Measurements from ENCODE around the gene IRF9.

Gene IRF9

DNA sequence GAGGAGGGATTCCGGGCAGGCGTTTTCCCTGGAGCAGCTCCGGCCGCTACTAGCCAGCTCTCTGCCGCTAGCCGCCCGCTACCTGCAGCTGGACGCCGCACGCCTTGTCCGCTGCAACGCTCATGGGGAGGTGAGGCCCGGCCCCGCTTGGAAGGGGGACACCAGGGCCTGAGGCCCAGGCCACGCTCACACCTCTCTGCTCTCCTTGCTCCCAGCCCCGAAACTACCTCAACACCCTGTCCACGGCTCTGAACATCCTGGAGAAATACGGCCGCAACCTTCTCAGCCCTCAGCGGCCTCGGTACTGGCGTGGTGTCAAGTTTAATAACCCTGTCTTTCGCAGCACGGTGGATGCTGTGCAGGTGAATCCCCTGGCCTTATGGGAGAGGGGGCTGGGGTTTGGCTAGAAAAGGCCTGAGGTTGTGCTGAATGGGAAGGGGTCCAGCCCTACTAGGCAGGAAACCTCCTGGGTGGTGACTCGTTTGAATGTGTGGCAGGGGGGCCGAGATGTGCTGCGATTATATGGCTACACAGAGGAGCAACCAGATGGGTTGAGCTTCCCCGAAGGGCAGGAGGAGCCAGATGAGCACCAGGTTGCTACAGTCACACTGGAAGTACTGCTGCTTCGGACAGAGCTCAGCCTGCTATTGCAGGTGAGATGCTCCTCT, 13.2 kb upstream of the IRF9 start:
- DNase-seq (ENCODE audit: low read depth in 2 of 2): no peak

DNA sequence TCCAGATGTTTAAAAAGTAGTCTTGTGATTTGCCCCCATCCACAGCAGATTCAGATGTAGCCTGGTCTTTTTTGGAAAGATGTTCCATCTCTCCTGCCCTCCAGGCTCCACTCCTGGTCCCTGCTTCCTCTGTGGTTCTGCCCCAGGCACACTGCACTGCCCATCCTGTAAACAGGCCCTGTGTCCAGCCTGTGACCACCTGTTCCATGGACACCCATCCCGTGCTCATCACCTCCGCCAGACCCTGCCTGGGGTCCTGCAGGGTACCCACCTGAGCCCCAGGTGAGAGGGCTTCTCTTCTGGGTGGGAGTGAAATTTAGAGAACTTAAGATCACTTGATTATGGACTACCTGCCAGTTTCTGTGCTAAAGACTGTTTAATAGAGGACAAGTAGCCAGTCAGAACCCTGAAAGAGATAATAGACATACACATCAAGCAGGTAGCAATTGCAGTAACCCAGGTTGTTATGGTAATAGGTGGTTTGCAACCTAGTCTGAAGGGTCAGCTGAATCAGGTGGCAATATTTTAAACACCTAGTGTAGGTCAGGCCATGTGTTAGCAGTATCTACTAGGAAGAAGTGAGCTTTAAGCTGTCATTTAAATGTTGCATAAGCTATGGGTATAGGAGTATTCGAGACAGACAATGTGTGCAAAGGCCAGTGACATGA, 11.6 kb upstream of the IRF9 start:
- DNase-seq (ENCODE audit: low read depth in 2 of 2): no peak

DNA sequence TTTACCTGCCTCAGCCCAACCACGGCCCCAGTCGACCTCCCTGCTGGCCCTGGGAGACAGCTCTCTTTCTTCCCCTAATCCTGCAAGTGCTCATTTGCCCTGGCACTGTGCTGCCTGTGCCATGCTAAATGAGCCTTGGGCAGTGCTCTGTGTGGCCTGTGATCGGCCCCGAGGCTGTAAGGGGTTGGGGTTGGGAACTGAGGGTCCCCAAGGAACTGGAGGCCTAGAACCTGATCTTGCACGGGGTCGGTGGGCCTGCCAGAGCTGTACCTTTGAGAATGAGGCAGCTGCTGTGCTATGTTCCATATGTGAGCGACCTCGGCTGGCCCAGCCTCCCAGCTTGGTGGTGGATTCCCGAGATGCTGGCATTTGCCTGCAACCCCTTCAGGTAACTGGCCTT, 11.0 kb upstream of the IRF9 start:
- no peak for DNase-seq (ENCODE audit: low read depth in 2 of 2)

DNA sequence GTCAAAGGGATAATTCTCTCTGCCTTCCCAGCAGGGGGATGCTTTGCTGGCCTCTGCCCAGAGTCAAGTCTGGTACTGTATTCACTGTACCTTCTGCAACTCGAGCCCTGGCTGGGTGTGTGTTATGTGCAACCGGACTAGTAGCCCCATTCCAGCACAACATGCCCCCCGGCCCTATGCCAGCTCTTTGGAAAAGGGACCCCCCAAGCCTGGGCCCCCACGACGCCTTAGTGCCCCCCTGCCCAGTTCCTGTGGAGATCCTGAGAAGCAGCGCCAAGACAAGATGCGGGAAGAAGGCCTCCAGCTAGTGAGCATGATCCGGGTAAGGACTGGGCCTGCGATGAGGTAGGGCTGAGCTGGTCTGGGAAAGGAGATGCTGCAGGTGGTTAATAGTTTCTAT, 10.5 kb upstream of the IRF9 start:
- no peak for DNase-seq (ENCODE audit: low read depth in 2 of 2)

DNA sequence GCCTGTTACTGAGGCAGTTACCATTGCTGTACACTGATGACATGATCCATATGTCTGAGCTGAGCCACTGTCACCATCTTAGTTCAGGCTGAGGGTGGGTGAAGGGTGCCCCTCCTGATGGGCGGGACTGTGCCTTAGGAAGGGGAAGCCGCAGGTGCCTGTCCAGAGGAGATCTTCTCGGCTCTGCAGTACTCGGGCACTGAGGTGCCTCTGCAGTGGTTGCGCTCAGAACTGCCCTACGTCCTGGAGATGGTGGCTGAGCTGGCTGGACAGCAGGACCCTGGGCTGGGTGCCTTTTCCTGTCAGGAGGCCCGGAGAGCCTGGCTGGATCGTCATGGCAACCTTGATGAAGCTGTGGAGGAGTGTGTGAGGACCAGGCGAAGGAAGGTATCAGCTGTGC, 10.1 kb upstream of the IRF9 start:
- no peak for DNase-seq (ENCODE audit: low read depth in 2 of 2)

DNA sequence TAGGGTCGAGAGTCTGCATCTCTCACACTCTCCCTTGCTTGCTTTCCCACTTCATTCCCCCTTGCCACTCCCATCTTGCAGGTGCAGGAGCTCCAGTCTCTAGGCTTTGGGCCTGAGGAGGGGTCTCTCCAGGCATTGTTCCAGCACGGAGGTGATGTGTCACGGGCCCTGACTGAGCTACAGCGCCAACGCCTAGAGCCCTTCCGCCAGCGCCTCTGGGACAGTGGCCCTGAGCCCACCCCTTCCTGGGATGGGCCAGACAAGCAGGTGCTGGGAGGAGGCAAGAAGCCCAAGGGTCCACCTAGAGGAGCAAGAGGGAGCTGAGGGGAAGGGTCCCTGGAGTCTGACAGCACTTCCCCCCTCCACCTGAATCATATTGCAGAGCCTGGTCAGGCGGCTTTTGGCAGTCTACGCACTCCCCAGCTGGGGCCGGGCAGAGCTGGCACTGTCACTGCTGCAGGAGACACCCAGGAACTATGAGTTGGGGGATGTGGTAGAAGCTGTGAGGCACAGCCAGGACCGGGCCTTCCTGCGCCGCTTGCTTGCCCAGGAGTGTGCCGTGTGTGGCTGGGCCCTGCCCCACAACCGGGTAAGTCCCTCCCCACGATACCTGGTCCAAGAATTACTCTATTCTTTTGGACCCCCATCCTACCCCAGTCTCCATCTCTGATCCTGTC, 9.5 kb upstream of the IRF9 start:
- DNase-seq (ENCODE audit: low read depth in 2 of 2): no peak

DNA sequence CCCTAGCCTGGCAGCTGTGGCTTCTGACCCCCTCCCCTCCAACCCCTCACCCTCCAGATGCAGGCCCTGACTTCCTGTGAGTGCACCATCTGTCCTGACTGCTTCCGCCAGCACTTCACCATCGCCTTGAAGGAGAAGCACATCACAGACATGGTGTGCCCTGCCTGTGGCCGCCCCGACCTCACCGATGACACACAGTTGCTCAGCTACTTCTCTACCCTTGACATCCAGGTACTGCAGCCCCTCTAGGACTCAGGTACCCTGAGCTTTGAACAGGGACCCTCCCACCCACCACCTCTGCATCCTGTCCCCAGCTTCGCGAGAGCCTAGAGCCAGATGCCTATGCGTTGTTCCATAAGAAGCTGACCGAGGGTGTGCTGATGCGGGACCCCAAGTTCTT, 6.0 kb upstream of the IRF9 start:
- no peak for DNase-seq (ENCODE audit: low read depth in 2 of 2)

DNA sequence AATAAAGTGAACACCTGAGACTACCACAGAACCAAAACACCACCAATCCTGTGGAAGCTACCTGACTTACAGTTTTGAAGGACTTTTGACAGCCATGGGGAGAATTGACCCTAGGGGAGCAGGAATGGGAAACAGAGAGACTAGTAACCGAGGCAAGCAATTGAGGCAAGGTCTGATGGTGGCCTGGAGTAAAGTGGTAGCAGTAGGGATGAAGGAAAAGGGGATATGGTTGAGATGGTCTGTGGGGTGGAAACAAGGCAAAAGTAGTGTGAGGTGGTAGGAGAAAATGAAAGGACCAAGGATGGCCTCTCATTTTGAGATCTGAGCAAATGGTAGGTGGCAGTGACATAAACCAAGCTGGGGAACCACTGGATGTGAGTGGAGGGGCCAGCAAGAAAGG, 4.2 kb upstream of the IRF9 start:
- DNase-seq (ENCODE audit: low read depth in 2 of 2): no peak

DNA sequence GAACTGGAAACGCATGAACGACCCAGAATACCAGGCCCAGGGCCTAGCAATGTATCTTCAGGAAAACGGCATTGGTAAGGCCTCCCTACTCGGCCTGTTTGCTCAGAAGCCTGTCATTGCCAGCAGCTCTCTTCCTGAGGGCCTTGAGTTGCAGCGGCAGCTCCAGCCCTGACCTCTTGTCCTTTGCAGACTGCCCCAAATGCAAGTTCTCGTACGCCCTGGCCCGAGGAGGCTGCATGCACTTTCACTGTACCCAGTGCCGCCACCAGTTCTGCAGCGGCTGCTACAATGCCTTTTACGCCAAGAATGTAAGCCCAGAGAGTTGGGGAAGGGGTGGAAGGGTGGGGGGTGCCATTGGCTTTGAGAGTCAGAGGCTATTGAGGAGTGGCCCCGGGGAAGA, 3.7 kb upstream of the IRF9 start:
- DNase-seq (ENCODE audit: low read depth in 2 of 2): no peak

DNA sequence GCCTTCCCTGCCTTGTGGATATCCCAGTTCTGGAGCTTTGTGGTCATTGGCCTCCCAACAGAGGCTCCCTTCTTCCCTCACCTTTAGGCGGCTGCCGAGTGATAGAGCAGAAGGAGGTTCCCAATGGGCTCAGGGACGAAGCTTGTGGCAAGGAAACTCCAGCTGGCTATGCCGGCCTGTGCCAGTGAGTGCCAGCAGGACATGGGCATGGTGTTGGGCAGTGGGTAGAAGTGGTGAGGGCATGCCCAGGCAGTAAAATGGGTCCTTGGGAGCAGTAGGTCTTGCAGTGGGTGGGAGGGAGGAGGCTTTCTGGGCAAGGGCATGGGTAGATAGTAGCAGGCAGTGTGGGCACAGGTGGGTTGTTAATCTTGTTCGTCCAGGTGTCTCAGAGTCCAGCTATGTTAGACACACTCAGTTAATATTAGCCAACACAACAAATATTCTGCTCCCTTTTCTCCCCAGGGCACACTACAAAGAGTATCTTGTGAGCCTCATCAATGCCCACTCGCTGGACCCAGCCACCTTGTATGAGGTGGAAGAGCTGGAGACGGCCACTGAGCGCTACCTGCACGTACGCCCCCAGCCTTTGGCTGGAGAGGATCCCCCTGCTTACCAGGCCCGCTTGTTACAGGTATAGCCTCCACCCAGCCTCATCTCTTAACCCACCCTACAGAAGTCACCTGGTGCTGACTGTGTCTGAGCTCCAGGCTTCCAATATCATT, 1.1 kb upstream of the IRF9 start:
- no peak for DNase-seq (ENCODE audit: low read depth in 2 of 2)

DNA sequence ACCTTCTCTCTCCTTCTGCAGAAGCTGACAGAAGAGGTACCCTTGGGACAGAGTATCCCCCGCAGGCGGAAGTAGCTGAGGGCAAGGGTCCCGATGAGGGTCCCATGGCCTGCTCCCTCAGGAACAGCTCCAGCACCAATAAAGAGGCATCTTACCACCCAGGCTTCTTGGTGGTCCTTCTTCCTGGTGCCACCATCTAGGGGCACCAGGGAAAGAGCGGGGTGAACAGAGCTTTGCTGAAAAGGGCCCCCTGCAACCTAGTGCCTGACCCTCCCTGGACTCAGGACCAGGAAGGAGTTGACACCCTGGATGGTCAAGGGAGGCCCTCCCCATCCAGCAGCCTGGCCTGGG, 591 bp upstream of the IRF9 start:
- DNase-seq (ENCODE audit: low read depth in 2 of 2): no peak

DNA sequence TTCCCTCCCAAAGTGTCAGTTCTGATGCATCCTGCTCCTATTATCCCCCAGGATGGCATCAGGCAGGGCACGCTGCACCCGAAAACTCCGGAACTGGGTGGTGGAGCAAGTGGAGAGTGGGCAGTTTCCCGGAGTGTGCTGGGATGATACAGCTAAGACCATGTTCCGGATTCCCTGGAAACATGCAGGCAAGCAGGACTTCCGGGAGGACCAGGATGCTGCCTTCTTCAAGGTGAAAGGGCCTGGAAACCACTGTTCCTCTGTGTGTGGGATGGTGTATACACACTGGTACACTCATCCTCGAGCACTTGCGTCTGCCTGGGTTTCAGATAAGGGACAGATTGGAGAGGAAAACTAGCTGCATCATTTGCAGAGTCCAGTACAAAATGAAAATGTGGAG, 1.0 kb downstream of the IRF9 start:
- DNase-seq (ENCODE audit: low read depth in 2 of 2): no peak

DNA sequence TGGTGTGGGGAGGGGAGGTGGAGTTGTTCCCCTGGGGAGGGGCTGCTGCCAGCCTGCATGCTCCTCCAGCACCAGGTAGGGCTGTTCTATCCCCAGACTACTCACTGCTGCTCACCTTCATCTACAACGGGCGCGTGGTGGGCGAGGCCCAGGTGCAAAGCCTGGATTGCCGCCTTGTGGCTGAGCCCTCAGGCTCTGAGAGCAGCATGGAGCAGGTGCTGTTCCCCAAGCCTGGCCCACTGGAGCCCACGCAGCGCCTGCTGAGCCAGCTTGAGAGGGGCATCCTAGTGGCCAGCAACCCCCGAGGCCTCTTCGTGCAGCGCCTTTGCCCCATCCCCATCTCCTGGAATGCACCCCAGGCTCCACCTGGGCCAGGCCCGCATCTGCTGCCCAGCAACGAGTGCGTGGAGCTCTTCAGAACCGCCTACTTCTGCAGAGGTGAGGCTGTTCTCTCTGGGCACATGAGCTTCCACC, 3.5 kb downstream of the IRF9 start:
- no peak for DNase-seq (ENCODE audit: low read depth in 2 of 2)

DNA sequence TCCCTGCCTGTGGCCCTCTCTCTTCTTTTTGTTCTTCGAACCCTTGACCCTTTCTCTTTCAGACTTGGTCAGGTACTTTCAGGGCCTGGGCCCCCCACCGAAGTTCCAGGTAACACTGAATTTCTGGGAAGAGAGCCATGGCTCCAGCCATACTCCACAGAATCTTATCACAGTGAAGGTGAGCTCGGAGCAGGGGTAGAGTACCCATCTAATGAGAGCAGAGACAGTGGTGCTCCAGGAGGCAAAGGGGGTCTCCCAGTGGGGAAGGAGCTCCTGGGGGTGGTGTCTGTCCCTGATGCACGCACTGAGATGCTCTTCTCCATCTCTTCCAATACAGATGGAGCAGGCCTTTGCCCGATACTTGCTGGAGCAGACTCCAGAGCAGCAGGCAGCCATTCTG, 4.7 kb downstream of the IRF9 start:
- no peak for DNase-seq (ENCODE audit: low read depth in 2 of 2)

DNA sequence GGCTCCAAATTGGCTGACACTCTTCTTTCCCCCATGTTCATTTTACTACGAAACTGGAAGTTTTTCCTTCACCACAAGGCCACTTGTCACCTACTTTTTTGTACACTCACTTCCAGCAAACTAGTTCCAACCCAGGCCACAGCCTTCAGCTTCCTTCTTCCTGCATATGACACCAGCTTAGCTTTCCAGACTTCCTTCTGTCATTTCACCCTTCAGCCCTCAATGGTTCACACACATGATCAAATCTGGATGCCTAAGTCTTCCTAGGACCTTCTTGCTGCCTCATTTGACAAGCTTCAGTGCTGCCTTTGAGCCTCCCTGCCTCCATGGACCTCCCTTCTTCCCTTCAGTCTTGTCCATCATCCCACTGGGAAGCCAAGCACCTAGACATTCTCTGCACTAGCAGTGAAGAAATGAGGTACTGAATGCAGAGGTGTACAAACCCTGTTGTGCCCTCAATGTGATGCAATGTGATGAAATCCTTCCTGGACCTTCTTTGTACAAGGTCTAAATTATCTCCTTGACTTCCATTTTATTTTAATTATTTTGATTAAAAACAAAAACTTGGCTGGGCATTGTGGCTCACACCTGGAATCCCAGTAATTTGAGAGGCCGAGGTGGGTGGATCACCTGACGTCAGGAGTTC, 6.5 kb downstream of the IRF9 start:
- no peak for DNase-seq (ENCODE audit: low read depth in 2 of 2)

DNA sequence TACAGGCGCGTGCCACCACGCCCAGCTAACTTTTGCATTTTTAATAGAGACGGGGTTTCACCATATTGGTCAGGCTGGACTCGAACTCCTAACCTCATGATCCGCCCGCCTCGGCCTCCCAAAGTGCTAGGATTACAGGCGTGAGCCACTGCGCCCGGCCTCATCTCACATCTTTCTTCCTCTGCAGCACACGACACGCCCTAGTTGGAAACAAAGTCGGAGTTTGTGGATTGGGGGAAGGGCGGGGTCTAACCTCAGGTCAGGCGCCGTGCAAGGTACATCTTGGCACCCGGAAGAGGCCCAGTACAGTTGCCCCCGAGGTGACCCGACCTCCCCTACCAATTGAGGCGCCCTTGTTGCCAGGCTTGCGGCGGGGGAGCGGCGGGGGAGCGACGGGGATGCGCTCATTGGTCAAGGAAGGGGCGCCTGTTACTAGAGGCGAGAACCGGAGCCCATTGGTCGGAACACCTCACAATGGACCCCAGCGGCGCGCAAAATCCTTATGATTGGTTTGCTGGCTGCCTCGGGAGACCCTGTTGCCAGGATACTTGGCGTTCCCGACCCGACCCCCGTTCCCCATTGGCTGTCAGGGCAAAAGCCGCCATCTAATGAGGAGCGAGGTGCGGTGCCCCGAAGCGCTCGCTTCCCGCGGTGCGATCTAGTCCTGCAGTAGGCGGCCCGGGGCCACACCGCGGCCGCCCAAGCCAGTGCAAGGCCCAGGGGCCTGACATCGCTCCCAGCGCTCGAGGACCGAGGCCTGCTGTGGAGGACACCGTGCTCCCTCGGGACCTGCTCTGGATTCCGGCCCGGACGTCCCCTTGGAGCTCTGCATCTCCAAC, 10.6 kb downstream of the IRF9 start, which contains the start of gene REC8:
REC8 (plus strand) TSS at position 659 of the 839 bp plus-strand sequence. CDS start 473 bp downstream, outside the sequence.
- DNase-seq (ENCODE audit: low read depth in 2 of 2): peak in 1 of 2 donors; percentile 58

DNA sequence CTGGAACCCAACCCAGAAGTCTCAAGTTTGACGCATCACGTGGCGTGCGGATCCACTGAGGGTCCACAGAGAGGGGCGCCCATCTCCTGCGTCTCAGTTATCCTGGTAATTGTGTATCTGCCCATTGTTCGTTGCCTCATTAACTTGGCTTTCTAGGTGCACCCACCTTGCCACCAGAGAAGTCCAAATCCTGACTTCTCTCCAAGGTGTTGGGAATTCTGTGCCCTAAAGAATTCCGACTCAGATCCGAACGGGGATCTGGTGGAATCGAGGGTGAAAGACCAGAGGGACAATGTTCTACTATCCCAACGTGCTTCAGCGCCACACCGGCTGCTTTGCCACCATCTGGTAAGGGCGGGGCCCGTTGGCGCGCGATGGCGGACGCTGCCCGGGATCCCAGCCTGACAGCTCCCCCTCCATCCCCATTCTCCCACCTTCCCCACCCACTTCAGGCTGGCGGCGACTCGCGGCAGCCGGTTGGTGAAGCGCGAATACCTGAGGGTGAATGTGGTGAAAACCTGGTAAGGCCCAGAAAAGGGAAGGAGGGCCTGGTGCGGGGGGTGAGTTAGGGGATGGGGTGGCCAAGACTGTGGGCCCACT, 11.3 kb downstream of the IRF9 start:
- DNase-seq (ENCODE audit: low read depth in 2 of 2): no peak

DNA sequence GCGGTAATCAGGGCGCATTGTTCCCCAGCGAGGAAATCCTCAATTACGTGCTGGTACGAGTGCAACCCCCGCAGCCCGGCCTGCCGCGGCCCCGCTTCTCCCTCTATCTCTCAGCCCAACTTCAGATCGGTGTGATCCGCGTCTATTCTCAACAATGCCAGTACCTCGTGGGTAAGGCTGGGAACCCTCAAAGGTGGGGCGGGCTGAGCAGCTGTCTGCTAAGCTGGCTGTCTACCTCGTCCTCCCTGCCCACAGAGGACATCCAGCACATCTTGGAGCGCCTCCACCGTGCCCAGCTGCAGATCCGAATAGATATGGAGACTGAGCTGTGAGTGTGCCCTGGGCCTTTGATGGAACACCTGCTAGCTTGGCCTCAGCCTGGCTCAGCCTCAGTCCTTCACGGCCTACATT, 11.8 kb downstream of the IRF9 start:
- no peak for DNase-seq (ENCODE audit: low read depth in 2 of 2)

DNA sequence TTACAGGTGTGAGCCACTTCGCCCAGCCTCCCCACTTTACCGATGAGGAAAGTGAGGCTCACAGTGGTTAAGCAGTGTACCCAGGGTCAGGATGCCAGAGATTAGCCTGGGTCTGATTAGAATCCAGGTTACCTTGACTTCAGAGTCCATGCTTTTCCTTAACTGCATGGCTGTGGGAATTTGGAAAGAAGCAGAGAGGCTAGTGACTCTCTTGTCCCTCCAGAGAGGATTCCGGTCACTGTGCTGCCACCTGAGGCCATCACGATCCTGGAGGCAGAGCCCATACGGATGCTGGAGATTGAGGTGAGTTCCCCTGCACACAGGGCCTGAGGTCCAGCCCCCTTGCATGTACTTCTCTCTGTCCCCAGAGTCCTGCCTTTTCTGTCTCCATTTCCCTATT, 15.5 kb downstream of the IRF9 start:
- no peak for DNase-seq (ENCODE audit: low read depth in 2 of 2)

DNA sequence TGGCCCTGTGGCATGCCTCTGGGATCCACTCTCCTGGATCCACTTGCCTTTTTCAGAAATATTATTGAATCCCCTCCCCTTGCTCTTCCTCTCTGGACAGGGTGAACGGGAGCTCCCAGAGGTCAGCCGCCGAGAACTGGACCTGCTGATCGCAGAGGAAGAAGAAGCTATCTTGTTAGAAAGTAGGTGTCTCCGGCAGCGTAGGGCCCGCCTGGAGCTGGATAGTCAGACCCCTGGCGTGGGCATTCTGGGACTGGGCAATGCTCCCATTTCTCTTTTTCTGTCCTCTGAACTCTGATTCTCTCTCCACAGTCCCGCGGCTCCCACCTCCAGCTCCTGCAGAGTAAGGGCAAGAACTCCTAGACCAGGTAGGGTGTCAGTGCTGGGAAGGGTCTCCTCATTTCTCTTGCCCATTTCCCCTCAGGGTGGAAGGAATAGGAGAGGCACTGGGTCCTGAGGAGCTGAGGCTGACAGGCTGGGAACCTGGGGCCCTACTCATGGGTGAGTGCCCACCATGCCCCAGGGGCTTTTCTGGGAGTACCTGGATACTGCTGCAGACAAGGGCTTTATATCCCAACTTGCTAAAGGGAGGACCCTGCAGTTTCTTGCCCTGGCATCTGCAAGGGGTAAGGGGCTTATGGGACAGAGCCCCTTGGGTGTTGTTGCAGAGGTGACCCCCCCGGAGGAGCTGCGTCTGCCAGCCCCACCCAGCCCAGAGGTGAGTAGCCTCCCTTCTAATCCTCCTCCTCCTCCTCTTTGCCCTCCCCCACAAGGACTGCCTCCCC, 16.2 kb downstream of the IRF9 start:
- no peak for DNase-seq (ENCODE audit: low read depth in 2 of 2)
